Globus pallidus (tissue), 1 donor: ENCODE results near the gene GPC2.
"Not testable (repeated sequence)": the region's sequence is repeated elsewhere in the genome, so short reads cannot be mapped to it uniquely, and the experiment has no call there.

Experiments used
- DNase-seq: peaks from one replicate; pipeline ENCODE4 v3.0.0-alpha.2; 2015; ENCODE audit warnings: low spot score

The GPC2 gene

GRCh38 chr7:100152404-100152803, 24.8 kb downstream of the GPC2 start:
- DNase-seq, result no peak

DNA sequence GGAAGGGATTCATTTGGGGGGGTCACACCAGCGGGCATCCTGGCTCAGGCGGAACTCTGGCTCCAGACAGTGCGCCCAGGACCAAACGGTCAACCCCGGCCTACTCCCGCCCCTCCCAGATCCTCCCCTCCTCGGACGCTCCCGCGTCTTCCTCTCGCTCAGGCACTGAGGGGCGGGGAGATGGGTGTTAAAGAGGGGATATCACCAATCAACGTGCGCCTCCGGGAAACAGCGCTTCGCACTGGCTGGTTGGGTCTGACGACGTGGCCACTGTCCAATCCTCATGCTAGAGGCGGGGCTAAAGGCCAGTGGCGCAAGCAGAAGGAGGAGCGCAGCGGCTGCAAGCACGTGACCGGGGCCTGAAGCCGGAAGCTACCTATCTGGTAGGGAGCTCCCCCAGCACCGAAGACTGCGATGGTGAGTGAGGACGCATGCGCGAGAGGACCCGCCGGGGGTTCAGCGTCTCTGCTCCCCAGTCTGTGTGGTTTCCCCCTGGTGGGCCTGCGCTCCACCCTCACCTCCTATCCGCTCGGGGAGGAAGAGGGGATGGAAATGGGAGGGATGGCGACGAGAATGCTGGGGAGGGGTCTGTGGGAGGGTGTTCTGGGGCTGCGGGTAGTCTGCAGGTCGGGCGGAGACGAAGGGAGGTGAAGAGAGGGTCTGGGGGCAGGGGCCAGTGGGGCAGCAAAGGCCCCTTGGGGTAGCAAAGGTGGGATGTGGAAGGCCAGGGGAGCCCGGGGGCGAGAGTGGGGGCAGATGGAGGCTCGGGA, 28.4 kb downstream of the GPC2 start, which contains the start of gene LAMTOR4:
Gene LAMTOR4 (plus strand): TSS at position 360 of the 770 bp plus-strand sequence. CDS start 55 bp downstream, at position 415.
- DNase-seq, result peak; percentile 99

- no peak for DNase-seq
Measured at GRCh38 chr7:100148225-100148558, 29.0 kb downstream of the GPC2 start.

DNA sequence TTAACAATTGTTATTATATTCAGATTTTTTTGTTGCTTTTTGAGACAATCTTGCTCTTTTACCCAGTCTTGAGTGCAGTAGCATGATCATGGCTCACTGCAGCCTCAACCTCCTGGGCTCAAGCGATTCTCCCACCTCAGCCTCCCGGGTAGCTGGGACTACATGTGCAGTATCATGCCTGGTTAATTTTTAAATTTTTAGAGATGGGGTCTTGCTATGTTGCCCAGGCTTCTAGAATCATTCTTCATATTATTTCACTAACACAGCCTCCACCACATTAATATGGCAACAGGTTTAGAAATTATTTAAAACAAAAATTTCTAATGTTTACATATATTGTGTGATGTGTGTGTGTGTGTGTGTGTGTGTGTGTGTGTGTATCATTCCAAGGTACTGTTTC, 29.9 kb downstream of the GPC2 start:
- DNase-seq, result no peak

GRCh38 chr7:100146350-100146749, 30.8 kb downstream of the GPC2 start:
- not testable (repeated sequence) for DNase-seq

GRCh38 chr7:100142461-100142860, 34.7 kb downstream of the GPC2 start:
- no peak for DNase-seq

DNA sequence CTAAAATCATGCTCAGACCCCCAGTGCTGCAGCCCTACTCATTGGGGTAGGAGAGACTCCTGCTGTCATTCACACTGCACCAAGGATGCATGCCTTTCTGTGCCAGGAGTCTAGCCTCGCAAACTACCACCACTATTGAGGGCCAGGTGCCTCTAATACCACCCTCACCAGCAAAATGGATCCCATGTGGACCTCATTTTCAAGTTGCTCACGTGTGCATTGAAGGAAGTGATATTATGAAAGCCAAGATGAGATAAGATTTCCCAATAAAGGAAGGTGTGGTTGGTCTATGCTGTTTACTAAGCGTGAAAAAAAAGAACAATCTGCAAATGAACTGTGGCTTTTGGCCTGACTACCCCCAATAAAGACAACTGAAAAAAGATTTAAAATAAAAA, 35.6 kb downstream of the GPC2 start:
- DNase-seq, result no peak

DNA sequence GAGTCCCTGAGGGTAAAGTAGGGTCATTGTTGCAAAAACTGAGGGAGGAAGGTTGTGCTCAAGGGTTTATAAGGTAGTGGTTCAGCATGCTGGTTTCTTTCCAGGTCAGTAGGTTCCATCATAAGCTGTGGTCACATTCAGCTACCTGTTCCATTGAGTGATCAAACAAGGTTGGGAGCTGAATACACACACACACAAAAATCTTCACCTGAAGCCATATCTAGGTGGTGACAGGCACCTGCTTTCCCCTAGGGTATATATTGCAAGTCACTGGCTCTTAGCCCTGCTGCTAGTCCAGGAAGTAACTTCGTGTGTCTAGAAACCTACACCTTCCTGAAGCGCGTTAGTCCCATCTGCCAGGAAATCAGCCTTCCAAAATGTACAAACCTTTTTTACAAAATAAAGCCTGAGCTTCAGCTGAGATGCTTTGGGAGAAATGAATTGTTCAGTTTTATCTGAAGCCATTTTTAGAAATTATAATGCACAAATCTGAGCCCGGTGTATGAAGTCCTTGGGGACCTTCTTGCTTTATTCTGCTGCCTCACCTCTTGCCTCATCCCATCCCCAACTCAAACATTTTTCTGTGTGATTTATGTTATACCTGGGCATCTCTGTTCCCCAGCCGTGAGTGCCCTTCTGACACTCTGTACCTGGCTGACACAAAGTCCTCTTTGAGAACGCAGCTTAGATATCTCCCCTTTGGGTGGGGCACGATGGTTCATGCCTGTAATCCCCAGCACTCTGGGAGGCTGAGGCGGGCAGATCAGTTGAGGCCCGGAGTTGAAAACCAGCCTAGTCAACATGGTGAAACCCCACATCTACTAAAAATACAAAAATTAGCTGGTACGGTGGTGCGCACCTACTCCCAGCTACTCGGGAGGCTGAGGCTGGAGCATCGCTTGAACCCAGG, 39.1 kb downstream of the GPC2 start:
- DNase-seq, result no peak

DNA sequence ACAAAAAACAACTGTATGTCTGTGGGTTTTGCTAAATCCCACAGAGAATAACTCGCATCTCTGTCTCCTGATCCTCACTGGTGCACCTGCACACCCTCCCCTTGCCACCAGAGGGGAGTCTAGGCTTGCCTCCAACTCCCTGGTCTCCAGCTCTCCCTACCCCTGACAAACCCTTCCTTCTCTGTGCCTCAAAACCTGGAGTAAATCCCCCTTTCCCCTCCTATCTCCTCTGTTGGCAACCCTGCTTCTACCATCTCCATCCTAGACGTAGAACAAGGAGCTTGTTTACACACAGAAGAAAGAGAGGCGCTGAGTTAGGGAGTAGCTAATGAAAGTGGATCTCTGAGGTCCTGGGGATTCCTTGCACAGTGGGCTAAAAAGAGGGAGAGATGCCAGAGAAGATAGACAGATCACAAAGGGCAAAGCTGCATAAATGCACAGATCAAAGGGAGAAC, 44.5 kb downstream of the GPC2 start:
- peak; percentile 51 for DNase-seq

GRCh38 chr7:100132126-100132525, 45.1 kb downstream of the GPC2 start:
- DNase-seq, result no peak

DNA sequence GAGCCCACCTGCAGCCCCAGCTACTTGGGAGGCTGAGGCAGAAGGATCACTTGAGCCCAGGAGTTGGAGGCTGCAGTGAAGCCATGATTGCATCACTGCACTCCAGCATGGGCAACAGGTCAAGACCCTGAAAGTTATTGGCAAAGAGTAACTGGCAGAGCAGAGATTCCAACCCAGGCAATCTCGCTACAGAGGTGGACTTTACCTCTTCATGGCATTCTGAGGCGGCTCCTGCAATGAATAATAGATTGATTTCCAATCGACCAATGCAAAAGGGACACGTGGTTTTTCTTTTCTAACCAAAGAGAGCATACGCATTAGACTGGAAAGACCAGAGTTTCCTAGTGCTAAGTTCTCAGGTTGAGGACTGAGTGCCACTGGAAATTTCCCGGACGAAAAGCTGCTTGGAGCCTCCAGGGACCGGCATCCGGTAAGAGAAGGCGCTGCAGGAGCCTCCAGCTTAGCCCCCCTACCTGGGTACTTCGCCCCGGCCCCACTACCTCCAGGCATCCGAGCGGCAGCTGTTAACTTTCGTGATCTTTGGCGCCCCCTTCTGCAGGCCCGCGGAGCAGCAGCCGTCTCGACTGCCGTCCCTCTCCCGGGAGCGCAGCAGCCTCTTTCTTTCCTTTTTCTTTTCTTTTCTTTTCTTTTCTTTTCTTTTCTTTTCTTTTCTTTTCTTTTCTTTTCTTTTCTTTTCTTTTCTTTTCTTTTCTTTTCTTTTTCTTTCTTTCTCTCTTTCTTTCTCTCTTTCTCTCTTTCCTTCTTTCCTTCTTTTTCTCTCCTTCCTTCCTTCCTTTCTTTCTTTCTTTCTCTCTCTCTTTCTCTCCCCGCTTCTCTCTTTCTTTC, 46.4 kb downstream of the GPC2 start:
- DNase-seq, result no peak

GRCh38 chr7:100130220-100130607, 47.0 kb downstream of the GPC2 start:
- DNase-seq, result not testable (repeated sequence)

GRCh38 chr7:100128637-100128963, 48.6 kb downstream of the GPC2 start:
- no peak for DNase-seq

DNA sequence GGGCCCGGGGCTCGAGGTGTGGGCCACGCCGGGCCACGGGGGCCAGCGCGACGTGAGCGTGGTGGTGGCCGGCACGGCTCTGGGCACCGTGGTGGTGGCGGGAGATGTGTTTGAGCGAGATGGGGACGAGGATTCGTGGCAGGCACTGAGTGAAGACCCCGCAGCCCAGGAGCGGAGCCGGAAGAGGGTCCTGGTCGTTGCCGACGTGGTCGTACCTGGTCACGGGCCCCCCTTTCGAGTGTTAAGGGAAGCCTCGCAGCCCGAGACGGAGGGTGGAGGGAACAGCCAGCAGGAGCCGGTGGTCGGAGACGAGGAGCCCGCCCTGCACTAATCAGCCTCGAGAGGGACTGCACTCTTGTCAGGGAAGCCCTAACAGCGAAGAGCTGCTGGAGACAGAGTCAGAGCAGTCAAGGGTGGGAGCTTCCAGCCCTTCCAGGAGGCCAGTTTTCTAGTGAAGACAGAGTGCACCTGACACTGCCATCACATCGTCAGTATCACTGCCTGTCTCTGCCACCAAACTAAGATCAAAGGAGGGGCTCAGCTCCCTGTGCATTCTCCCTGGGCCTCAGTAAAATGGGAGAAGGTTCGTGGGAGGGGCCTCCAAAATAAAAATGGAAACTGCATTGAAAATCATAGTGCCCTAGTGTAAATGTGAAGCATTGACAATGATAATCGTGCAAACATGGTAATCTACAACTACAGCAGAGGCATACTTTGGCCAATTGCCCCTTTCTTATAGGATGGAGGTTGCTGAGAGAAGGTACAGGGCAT, 49.1 kb downstream of the GPC2 start:
- no peak for DNase-seq

DNA sequence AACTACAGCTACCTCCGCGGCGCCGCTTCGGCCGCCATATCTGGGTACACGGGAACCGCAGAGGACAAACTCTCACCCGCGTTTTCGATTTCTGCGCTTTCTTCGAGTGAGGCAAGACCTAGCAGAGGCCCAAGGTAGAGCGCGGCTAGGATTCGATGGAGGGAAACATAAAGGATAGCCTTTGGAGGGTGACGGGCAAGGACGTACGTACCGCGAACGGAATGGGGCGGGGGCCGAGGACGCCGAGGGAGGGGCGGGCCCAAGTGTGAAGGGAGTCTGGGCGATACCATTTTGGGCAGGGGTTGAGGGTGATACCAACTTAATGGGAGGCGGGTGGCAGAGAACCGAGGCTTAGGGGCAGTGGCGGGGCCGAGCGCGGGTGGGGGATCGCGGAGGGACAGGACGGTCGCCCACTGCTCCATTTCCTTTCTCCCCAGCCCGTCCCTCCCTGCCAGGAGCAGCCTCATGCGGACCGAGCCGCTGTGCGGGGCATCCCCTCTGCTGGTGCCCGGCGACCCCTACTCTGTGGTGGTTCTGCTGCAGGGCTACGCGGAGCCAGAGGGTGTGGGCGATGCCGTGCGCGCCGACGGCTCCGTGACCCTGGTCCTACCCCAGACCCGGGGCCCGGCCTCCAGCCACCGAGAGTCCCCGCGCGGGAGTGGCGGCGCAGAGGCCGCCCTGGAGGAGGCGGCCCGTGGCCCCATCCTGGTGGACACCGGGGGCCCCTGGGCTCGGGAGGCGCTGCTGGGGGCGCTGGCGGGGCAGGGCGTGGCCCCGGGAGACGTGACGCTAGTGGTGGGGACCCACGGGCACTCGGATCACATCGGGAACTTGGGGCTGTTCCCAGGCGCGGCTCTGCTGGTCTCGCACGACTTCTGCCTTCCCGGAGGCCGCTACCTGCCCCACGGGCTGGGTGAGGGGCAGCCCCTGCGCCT, 50.0 kb downstream of the GPC2 start, which contains the start of gene MBLAC1:
Gene MBLAC1 (plus strand): TSS at position 37 of the 935 bp plus-strand sequence. CDS start 429 bp downstream, at position 466.
- peak; percentile 90 for DNase-seq

DNA sequence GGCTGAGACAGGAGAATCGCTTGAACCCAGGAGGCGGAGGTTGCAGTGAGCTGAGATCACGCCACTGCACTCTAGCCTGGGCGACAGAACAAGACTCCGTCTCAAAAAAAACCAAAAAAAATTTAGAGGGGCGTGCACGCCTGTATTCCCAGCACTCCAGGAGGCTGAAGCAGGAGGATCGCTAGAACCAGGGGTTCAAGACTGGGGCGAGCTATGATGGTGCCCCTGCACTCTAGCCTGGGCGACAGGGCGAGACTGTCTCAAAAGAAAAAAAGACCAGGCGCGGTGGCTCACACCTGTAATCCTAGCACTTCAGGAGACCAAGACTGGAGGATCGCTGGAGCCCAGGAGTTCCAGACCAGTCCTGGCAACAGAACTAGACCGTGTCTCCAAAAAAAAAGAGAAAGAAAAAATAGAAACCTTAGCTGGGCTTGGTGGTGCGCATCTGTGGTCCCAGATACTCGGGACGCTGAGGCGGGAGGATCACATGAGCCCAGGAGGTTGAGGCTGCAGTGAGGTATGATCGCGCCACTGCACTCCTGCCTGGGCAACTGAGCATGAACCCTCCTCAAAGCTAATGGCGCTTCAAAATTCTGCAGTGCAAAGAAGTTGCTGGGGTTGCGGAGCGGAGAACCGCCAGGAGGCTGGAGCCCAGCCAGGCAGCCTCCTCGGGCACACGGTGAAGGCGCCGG, 50.8 kb downstream of the GPC2 start:
- no peak for DNase-seq

DNA sequence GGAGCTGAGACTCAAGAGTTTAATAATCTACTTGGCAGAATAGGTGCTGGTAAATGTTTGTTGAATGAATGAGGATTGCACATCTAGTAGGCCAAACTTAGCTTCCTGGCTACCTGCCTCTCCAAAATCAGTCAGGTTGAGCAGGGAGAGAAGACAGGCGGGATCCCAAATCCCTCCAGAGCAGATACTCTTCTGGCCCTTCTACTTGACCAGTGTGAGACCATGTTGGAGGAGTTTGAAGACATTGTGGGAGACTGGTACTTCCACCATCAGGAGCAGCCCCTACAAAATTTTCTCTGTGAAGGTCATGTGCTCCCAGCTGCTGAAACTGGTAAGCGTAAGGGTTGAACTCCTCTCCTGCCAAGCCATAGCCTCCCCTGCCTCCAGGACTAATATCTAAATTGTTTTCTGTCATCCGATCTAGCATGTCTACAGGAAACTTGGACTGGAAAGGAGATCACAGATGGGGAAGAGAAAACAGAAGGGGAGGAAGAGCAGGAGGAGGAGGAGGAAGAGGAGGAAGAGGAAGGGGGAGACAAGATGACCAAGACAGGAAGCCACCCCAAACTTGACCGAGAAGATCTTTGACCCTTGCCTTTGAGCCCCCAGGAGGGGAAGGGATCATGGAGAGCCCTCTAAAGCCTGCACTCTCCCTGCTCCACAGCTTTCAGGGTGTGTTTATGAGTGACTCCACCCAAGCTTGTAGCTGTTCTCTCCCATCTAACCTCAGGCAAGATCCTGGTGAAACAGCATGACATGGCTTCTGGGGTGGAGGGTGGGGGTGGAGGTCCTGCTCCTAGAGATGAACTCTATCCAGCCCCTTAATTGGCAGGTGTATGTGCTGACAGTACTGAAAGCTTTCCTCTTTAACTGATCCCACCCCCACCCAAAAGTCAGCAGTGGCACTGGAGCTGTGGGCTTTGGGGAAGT, 52.6 kb downstream of the GPC2 start:
- DNase-seq, result no peak

GRCh38 chr7:100122568-100122967, 54.6 kb downstream of the GPC2 start:
- no peak for DNase-seq
